ENCODE data around the gene HPSE2.
"Not testable (repeated sequence)": the region's sequence is repeated elsewhere in the genome, so short reads cannot be mapped to it uniquely, and the experiment has no call there.

DNA sequence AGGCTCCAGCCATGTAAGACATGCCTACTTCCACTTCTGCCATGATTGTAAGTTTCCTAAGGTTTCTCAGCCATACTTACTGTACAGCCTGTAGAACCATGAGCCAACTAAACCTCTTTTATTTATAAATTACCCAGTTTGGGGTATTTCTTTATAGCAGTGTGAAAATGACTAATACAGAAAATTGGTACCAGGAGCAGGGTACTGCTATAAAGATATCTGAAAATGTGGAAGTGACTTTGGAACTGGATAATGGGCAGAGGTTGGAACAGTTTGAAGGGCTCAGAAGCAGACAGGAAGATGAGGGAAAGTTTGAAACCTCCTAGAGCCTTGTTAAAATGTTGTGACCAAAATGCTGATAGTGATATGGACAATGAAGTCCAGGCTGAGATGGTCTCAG, 12.2 kb upstream of the HPSE2 start:
- TF ChIP-seq, protein P1, sequence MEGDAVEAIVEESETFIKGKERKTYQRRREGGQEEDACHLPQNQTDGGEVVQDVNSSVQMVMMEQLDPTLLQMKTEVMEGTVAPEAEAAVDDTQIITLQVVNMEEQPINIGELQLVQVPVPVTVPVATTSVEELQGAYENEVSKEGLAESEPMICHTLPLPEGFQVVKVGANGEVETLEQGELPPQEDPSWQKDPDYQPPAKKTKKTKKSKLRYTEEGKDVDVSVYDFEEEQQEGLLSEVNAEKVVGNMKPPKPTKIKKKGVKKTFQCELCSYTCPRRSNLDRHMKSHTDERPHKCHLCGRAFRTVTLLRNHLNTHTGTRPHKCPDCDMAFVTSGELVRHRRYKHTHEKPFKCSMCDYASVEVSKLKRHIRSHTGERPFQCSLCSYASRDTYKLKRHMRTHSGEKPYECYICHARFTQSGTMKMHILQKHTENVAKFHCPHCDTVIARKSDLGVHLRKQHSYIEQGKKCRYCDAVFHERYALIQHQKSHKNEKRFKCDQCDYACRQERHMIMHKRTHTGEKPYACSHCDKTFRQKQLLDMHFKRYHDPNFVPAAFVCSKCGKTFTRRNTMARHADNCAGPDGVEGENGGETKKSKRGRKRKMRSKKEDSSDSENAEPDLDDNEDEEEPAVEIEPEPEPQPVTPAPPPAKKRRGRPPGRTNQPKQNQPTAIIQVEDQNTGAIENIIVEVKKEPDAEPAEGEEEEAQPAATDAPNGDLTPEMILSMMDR (IDR thresholded peaks at IDR 0.05; ENCODE audit: low read depth, low read length): not testable (repeated sequence)
- TF ChIP-seq, protein P2, sequence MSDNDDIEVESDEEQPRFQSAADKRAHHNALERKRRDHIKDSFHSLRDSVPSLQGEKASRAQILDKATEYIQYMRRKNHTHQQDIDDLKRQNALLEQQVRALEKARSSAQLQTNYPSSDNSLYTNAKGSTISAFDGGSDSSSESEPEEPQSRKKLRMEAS (IDR thresholded peaks at IDR 0.05; ENCODE audit: low read depth, low read length): not testable (repeated sequence)
